Raji (cell line): ENCODE measurements around the gene ERN2.

Source experiments
- POLR2A ChIP-seq: IDR thresholded peaks from 2 replicates; pipeline ENCODE4 v1.6.1; 2011; ENCODE audit warnings: low read depth, low read length, control low read depth; ENCODE audit not compliant: insufficient read depth

Gene ERN2

GRCh38 chr16:23726710-23727109 lies 13.7 kb upstream of the ERN2 start:
- TF ChIP-seq POLR2A = no peak

- no peak for TF ChIP-seq POLR2A
Measured at GRCh38 chr16:23724785-23725131, 11.7 kb upstream of the ERN2 start.

GRCh38 chr16:23724096-23724784 lies 11.2 kb upstream of the ERN2 start:
- TF ChIP-seq POLR2A = no peak

GRCh38 chr16:23716484-23716883 lies 3.5 kb upstream of the ERN2 start:
- no peak for TF ChIP-seq POLR2A

- TF ChIP-seq POLR2A = no peak
Measured at GRCh38 chr16:23711785-23712184, 1.2 kb downstream of the ERN2 start.

- TF ChIP-seq POLR2A = no peak
Measured at GRCh38 chr16:23710504-23710903, 2.5 kb downstream of the ERN2 start.

GRCh38 chr16:23710008-23710407 lies 3.0 kb downstream of the ERN2 start:
- TF ChIP-seq POLR2A = no peak

GRCh38 chr16:23709536-23709935 lies 3.5 kb downstream of the ERN2 start:
- TF ChIP-seq POLR2A = no peak

- TF ChIP-seq POLR2A = no peak
Measured at GRCh38 chr16:23706439-23706838, 6.6 kb downstream of the ERN2 start.

- TF ChIP-seq POLR2A = no peak
Measured at GRCh38 chr16:23705517-23705902, 7.5 kb downstream of the ERN2 start.

- TF ChIP-seq POLR2A = no peak
Measured at GRCh38 chr16:23704772-23705516, 8.1 kb downstream of the ERN2 start.

GRCh38 chr16:23702951-23703350 lies 10.1 kb downstream of the ERN2 start:
- no peak for TF ChIP-seq POLR2A

GRCh38 chr16:23701045-23701444 lies 12.0 kb downstream of the ERN2 start:
- TF ChIP-seq POLR2A = no peak

- TF ChIP-seq POLR2A = no peak
Measured at GRCh38 chr16:23700509-23700908, 12.5 kb downstream of the ERN2 start.

- TF ChIP-seq POLR2A = no peak
Measured at GRCh38 chr16:23700093-23700492, 12.9 kb downstream of the ERN2 start.

GRCh38 chr16:23699100-23699499 lies 13.9 kb downstream of the ERN2 start:
- 0 out of 2 replicates have a peak, but pooled peaks have one; percentile 22 for TF ChIP-seq POLR2A

GRCh38 chr16:23695756-23696155 lies 17.3 kb downstream of the ERN2 start:
- TF ChIP-seq POLR2A = no peak
